HG03108 (cell line): ENCODE data around the gene SMCO1.
A peak's percentile ranks its signal among the peaks of the same experiment; 100 is the strongest.
"Not testable (repeated sequence)": the region's sequence is repeated elsewhere in the genome, so short reads cannot be mapped to it uniquely, and the experiment has no call there.

ENCODE experiments used
- ATAC-seq: cut with Tn5 transposase; IDR thresholded peaks from one replicate; pipeline ENCODE4 v1.9.1; 2021; ENCODE audit warnings: moderate library complexity; ENCODE audit not compliant: unreplicated experiment

Gene SMCO1

DNA sequence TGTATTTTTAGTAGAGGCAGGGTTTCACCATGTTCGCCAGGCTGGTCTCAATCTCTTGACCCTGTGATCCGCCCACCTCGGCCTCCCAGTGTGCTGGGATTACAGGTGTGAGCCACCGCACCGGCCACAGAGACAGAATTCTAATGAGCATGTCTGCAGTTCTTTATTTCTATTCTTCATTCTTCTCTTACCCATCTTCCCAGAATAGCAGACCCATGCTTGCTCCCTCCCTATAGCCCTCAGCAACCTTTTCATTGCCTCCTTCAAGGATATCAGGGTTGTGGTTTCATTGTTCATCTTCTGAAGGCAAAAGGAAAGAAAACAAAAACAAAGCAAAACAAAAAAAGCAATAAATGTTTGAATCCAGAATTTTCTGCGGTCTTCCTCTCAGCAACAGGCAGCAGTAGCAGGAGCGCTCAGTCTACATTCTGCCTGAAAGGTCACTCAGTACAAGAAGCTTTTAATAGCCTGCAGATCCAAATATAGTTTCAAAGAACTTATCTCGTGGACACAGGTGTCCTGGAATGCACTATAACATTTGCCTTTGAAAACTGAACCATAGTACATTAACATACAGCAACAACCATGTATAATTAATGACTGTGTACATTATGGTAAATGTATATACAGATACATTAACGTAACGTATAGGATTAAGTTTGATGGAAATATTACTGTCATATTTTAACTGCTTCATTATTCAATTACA lies at the start of gene SMCO1:
Gene SMCO1 (minus strand): TSS at position 434 of the 709 bp plus-strand sequence. CDS start 137 bp downstream, at position 297.
- ATAC-seq, result no peak

GRCh38 chr3:196563721-196564225 lies 48.6 kb upstream of the SMCO1 start:
- ATAC-seq, result no peak

GRCh38 chr3:196559826-196560225 lies 44.7 kb upstream of the SMCO1 start:
- no peak for ATAC-seq

DNA sequence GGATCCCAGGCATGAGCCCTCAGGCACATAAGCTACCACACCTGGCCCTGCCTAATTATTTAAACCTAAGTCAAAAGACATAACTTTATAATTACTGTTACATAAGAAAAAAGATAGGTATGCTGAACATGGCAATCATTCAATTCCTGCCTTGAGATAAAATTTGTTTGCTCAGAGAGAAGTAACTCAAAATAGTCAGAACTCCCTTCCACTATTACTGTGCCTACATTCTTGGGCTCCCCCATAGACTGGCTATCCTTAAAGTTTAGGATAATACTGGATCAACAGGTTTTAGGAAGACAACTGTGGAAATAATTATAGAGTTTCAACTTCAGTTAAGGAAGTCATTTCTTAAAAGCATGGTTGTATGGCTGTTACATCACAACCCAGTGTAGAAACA lies 43.3 kb upstream of the SMCO1 start:
- ATAC-seq, result no peak

- ATAC-seq, result no peak
Measured at GRCh38 chr3:196557236-196557635, 42.1 kb upstream of the SMCO1 start.

DNA sequence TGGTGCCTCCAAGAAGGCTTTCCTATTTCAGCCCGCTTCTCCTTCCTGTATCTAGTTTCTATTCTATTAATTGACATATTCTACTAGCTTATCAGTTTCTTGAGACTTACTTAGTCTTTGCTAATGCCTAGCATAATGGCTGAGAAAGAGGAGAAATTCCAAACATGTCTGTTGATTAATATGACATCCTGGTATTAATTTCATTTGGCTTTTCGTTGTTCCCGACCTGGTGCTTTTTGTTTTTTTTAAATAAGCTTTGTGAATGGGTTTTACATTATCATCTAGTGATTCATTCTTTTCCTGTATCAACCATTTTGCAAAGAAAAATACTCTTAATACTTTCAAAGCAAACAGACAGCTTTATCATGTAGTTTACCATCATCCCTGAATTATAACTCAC lies 40.1 kb upstream of the SMCO1 start:
- no peak for ATAC-seq

- no peak for ATAC-seq
Measured at GRCh38 chr3:196554205-196554604, 39.1 kb upstream of the SMCO1 start.

- ATAC-seq, result no peak
Measured at GRCh38 chr3:196553551-196553950, 38.4 kb upstream of the SMCO1 start.

- ATAC-seq, result no peak
Measured at GRCh38 chr3:196552253-196552652, 37.1 kb upstream of the SMCO1 start.

DNA sequence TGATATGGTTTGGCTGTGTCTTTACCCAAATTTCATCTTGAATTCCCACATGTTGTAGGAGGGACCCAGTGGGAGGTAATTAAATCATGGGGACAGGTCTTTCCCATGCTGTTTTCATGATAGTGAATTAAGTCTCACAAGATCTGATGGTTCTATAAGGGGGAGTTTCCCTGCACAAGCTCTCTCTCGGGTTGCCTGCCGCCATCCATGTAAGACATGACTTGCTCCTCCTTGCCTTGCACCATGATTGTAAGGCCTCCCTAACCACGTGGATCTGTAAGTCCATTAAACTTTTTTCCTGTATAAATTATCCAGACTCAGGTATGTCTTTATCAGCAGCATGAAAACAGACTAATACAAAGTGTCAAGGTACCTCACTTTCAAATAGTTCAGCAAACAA lies 35.0 kb upstream of the SMCO1 start:
- ATAC-seq, result not testable (repeated sequence)

GRCh38 chr3:196549312-196549711 lies 34.2 kb upstream of the SMCO1 start:
- not testable (repeated sequence) for ATAC-seq

DNA sequence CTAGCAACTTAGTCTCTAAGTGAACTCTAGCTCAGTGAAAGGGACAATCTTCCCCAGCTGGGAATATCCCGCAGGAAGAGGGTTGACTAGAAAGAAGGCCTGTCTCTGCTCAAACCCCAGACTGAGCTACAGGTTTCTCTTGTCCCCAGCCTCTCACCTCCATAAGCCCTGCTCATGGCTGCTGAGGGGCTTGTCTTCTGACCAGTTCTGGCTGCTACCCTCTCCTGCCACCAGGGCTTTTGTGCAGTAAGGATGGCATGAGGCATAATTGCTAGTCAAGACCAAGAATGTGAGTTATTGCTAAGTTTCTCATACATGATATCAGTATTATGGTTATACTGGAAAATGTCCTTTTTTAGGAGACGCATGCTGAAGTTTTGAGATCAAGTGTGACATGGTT lies 31.9 kb upstream of the SMCO1 start:
- no peak for ATAC-seq

DNA sequence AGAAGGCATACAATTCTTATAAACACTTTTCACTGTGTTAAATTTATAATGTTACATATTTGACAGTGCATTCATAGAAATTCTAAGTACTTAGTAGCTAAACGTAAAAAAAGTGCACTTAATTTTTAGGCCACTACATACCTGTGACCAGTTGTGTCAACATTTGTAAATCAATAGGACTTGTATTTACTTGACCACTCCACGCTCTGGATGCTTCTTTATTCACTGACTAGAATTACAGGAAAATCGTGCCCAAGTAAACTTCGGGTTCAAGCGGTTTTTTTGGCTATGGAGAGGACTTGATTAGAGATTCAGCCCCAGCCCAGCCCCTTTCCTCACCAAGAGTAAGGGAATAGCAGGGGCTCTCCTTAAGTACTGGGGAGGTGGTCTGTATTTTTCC lies 31.4 kb upstream of the SMCO1 start:
- no peak for ATAC-seq

DNA sequence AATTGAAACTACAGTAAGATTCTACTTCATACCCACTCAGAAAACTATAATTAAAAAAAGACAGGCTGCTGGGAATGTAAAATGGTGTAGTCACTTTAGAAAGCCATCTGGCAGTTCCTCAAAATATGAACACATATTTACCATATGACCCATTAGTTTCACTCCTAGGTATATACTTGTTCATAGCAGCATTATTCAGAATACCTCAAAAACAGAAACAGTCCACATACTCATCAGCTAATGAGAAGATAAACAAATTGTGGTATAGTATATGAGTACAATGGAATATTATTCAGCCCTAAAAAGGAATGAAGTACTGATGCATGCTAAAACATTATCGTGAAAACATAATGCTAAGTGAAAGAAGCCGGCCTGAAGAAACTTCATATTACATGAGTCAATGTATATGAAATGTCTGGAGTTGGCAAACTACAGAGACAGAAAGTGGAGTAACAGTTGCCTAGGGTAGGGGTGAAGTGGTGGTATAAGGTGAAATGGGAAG lies 29.4 kb upstream of the SMCO1 start:
- ATAC-seq, result no peak

GRCh38 chr3:196541684-196542445 lies 26.7 kb upstream of the SMCO1 start:
- no peak for ATAC-seq

DNA sequence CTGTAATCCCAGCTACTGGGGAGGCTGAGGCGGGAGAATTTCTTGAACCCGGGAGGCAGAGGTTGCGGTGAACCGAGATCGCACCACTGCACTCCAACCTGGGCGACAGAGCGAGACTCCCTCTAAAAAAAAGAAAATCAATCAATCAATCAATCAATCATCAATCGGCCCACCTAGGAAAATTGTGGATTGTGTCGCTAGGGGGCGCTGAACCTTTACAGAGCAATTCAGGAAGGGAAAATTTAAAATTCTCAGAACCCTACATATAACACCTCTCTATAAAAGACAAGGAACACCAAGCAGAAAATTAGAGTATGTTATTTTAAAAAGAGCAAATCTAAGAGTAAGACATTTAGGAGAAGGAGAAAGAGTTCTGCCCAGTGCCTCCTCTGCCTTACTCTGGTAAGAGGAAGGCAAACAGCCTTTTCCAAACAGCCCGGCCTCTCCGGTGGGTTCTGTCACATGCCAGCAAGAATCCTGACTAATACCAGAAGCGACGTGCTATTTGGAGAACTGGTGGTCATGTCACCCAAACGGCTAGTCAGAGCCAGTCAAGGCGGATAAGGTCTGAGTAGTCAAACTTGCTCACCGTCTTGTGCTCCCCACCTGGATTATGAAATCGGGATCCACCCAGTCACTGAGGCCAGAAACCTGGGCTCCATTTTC lies 22.3 kb upstream of the SMCO1 start:
- ATAC-seq, result no peak

DNA sequence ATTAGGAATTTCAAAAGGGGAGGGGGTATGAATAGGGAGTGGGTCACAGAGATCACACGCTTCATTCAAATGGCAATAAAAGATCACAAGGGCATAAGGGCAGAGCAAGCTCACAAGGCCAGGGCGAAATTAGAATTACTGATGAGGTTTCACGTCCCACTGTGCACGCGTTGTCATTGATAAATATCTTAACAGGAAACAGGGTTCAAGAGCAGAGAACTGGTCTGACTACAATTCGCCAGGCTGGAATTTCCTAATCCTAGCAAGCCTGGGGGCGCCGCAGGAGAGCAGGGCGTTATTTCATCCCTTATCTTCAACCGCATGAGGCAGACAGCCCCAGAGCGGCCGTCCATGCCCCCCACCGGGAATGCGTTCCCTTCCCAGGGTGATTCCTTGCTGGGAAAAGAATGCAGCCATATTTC lies 18.1 kb upstream of the SMCO1 start:
- no peak for ATAC-seq

- no peak for ATAC-seq
Measured at GRCh38 chr3:196531418-196531817, 16.3 kb upstream of the SMCO1 start.

- ATAC-seq, result peak; percentile 69
Measured at GRCh38 chr3:196528639-196529233, 13.6 kb upstream of the SMCO1 start.

DNA sequence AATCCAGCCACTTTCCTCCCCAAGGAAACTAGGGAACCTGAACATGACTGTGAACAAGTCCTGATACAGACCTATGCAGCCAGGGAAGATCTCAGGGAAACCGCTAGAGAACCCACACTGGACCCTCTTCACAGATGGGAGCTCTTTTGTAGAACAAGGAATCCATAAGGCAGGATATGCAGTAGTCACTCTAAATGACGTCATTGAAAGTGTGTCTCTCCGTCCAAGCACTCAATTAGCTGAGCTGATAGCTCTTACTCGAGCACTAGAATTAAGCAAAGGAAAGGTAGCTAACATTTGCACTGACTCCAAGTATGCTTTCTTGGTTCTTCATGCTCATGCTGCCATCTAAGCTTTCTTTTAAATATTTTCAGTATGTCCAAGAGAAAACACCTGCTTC lies 10.0 kb upstream of the SMCO1 start:
- no peak for ATAC-seq

DNA sequence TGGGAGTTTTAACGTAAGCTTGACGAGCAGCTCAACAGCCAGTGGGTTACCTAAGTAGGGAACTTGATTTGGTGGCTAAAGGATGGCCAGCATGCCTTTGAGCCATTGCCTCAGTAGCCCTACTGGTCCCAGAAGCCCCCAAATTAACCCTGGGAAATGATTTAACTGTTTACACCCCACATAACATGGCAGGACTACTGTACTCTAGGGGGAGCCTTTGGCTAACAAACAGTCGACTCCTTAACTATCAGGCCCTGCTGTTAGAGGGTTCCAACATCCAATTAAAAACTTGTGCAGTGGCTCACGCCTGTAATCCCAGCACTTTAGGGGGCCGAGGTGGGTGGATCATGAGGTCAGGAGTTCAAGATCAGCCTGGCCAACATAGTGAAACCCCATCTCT lies 9.4 kb upstream of the SMCO1 start:
- ATAC-seq, result no peak
